OCI-LY1 (cell line): ENCODE results near the gene TMEM132C.

Experiments
- EZH2 ChIP-seq: fragments of 200-600 bp; sonication (generic), shearing (Covaris generic); IDR thresholded peaks from 2 replicates; pipeline ENCODE4 v1.8.0; 2017; ENCODE audit warnings: borderline replicate concordance, mixed run types, mild to moderate bottlenecking, antibody characterized with exemption, low read length, moderate library complexity, mixed read lengths
- TF ChIP-seq, protein P1 (sequence below): fragments of 200-600 bp; sonication (generic), shearing (Covaris generic); IDR thresholded peaks from 2 replicates; pipeline ENCODE4 v1.5.1; 2017; ENCODE audit warnings: mild to moderate bottlenecking, antibody characterized with exemption, low read length, moderate library complexity, mixed read lengths

DNA sequence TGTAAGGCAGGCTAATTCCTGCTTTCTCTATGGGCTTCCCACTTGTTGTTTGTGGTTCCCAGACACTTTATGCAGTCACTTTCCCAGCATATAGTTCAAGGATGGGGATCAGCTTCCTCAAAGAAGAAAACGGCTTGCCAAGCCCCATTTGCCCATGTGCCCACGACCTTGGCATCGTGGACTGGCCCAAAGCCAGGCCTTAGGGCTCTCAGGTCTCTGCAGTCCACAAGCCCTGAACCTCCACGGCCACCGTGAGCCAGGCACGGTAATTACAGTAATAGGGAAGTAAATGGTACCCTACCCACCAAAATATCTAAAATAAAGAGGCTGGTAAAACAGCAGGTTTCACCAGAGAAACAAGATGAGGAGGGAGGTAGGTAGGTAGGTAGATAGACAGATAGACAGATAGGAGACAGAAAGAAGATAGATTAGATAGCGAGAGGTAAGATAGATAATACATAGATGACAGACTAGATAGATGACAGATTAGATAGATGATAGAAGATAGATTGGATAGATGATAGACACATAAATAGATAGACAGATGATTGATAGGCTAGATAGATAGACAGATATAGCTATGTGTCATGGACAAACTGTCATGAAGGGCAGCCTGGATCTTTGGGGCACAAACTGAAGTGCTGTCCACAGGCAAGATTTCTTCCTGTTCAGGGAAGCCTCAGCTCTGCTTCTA, 393.7 kb downstream of the TMEM132C start:
- TF ChIP-seq, protein P1, sequence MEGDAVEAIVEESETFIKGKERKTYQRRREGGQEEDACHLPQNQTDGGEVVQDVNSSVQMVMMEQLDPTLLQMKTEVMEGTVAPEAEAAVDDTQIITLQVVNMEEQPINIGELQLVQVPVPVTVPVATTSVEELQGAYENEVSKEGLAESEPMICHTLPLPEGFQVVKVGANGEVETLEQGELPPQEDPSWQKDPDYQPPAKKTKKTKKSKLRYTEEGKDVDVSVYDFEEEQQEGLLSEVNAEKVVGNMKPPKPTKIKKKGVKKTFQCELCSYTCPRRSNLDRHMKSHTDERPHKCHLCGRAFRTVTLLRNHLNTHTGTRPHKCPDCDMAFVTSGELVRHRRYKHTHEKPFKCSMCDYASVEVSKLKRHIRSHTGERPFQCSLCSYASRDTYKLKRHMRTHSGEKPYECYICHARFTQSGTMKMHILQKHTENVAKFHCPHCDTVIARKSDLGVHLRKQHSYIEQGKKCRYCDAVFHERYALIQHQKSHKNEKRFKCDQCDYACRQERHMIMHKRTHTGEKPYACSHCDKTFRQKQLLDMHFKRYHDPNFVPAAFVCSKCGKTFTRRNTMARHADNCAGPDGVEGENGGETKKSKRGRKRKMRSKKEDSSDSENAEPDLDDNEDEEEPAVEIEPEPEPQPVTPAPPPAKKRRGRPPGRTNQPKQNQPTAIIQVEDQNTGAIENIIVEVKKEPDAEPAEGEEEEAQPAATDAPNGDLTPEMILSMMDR = no peak
- no peak for TF ChIP-seq EZH2
